Adipocyte (in vitro differentiated cells): ENCODE measurements around the gene APMAP.

Experiments used
- DNase-seq: peaks from one replicate; pipeline ENCODE4 v3.0.0-alpha.2; 2015; ENCODE audit warnings: low read depth
- H3K27me3 ChIP-seq: replicated peaks from 2 replicates; pipeline ENCODE4 v1.7.0; 2013; ENCODE audit warnings: mild to moderate bottlenecking, low read length, moderate library complexity; ENCODE audit not compliant: control insufficient read depth, insufficient read depth
- H3K36me3 ChIP-seq: 2 replicates; pipeline ENCODE4 v1.7.0; 2013; ENCODE audit warnings: low read length, mild to moderate bottlenecking, moderate library complexity; ENCODE audit not compliant: control insufficient read depth, insufficient read depth, severe bottlenecking
- H3K4me1 ChIP-seq: 2 replicates; pipeline ENCODE4 v1.7.0; 2013; ENCODE audit warnings: mild to moderate bottlenecking, low read length, moderate library complexity; ENCODE audit not compliant: control insufficient read depth, insufficient read depth
- H3K4me3 ChIP-seq: 2 replicates; pipeline ENCODE4 v1.7.0; 2013; ENCODE audit warnings: mild to moderate bottlenecking, low read length, moderate library complexity
- H3K9ac ChIP-seq: 2 replicates; pipeline ENCODE4 v1.7.0; 2013; ENCODE audit warnings: mild to moderate bottlenecking, low read length, moderate library complexity
- H3K9me3 ChIP-seq: 2 replicates; pipeline ENCODE4 v1.7.0; 2013; ENCODE audit warnings: mild to moderate bottlenecking, low read length, moderate library complexity; ENCODE audit not compliant: control insufficient read depth

The APMAP gene

GRCh38 chr20:25033265-25033923, 40.8 kb upstream of the APMAP start:
- H3K4me3 ChIP-seq, result no peak overlapping the region
- no peak for DNase-seq
- H3K9me3 ChIP-seq, result no peaks in the 10 kb centered on the region
- H3K9ac ChIP-seq, result peak overlapping the region; percentile 33
- H3K4me1 ChIP-seq, result peaks cover 32% of the 10 kb centered on the region
- no peaks in the 10 kb centered on the region for H3K27me3 ChIP-seq
- H3K36me3 ChIP-seq, result peaks cover under 1% of the 10 kb centered on the region

DNA sequence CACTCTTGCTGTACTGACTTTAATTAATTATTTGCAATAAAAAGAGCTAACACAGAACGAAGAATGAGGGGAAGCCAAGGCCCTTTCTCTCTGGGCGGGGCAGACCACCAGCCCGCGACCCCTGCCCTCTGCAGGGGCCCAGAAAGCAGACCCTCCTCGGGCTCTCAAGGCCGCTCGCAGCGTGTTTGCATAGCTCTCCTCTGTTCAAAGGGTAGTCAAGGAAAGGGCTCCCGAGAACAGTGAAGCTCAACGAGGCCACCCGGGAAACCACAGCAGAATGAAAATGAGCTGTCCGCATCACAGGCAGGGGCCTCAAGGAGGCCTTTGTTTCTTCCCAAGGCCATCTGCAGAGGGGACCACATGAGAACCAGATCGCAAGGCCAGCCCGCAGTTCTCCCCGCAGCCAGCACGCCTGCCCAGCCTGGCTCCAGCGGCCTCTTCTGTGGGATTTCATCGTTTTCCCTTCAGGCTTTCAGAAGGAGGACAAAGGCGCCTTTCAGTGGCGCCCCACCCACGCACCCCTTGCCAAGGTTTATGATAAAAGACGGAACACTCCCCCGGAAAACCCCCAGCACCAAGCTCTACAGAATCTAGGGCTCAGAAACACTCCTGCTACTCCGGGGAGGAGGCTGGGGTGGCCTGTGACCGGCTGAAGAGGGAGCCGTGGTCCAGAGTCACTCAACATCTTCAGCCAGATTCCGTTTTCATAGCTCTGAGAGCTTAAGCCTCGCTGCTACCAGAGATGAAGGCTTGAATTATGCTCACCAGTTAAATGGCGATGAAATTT, 40.1 kb upstream of the APMAP start:
- DNase-seq, result no peak
- H3K9me3 ChIP-seq, result no peaks in the 10 kb centered on the region
- H3K27me3 ChIP-seq, result no peaks in the 10 kb centered on the region
- peak overlapping the region; percentile 33 for H3K9ac ChIP-seq
- peaks cover 5% of the 10 kb centered on the region for H3K36me3 ChIP-seq
- H3K4me3 ChIP-seq, result no peak overlapping the region
- H3K4me1 ChIP-seq, result peaks cover 25% of the 10 kb centered on the region

GRCh38 chr20:25032065-25032477, 39.5 kb upstream of the APMAP start:
- DNase-seq, result no peak
- peaks cover 5% of the 10 kb centered on the region for H3K36me3 ChIP-seq

GRCh38 chr20:25031241-25031640, 38.7 kb upstream of the APMAP start:
- peaks cover 22% of the 10 kb centered on the region for H3K4me1 ChIP-seq
- no peak for DNase-seq
- H3K9me3 ChIP-seq, result no peaks in the 10 kb centered on the region
- peaks cover 5% of the 10 kb centered on the region for H3K36me3 ChIP-seq
- no peaks in the 10 kb centered on the region for H3K27me3 ChIP-seq
- H3K4me3 ChIP-seq, result no peak overlapping the region
- no peak overlapping the region for H3K9ac ChIP-seq

More at GRCh38 chr20:25032065-25032477, 39.5 kb upstream of the APMAP start:
- no peaks in the 10 kb centered on the region for H3K9me3 ChIP-seq
- no peaks in the 10 kb centered on the region for H3K27me3 ChIP-seq
- H3K4me1 ChIP-seq, result peaks cover 22% of the 10 kb centered on the region
- H3K9ac ChIP-seq, result no peak overlapping the region
- no peak overlapping the region for H3K4me3 ChIP-seq

GRCh38 chr20:25030649-25031207, 38.2 kb upstream of the APMAP start:
- Histone ChIP-seq H3K9ac (no peak overlapping the region), H3K36me3 (peaks cover 5% of the 10 kb centered on the region), H3K27me3 (no peaks in the 10 kb centered on the region), H3K9me3 (no peaks in the 10 kb centered on the region), H3K4me1 (peaks cover 17% of the 10 kb centered on the region), H3K4me3 (no peak overlapping the region)
- no peak for DNase-seq

GRCh38 chr20:25030007-25030648, 37.6 kb upstream of the APMAP start:
- H3K4me1 ChIP-seq, result peaks cover 16% of the 10 kb centered on the region
- H3K9ac ChIP-seq, result no peak overlapping the region
- peaks cover 5% of the 10 kb centered on the region for H3K36me3 ChIP-seq
- no peaks in the 10 kb centered on the region for H3K27me3 ChIP-seq
- H3K4me3 ChIP-seq, result no peak overlapping the region
- H3K9me3 ChIP-seq, result no peaks in the 10 kb centered on the region
- DNase-seq, result no peak

- no peaks in the 10 kb centered on the region for H3K9me3 ChIP-seq
- H3K4me1 ChIP-seq, result no peaks in the 10 kb centered on the region
- no peak overlapping the region for H3K9ac ChIP-seq
- no peaks in the 10 kb centered on the region for H3K27me3 ChIP-seq
- H3K36me3 ChIP-seq, result peaks cover 17% of the 10 kb centered on the region
- H3K4me3 ChIP-seq, result no peak overlapping the region
- no peak for DNase-seq
These were observed 33.5 kb upstream of the APMAP start for GRCh38 chr20:25025986-25026605.

DNA sequence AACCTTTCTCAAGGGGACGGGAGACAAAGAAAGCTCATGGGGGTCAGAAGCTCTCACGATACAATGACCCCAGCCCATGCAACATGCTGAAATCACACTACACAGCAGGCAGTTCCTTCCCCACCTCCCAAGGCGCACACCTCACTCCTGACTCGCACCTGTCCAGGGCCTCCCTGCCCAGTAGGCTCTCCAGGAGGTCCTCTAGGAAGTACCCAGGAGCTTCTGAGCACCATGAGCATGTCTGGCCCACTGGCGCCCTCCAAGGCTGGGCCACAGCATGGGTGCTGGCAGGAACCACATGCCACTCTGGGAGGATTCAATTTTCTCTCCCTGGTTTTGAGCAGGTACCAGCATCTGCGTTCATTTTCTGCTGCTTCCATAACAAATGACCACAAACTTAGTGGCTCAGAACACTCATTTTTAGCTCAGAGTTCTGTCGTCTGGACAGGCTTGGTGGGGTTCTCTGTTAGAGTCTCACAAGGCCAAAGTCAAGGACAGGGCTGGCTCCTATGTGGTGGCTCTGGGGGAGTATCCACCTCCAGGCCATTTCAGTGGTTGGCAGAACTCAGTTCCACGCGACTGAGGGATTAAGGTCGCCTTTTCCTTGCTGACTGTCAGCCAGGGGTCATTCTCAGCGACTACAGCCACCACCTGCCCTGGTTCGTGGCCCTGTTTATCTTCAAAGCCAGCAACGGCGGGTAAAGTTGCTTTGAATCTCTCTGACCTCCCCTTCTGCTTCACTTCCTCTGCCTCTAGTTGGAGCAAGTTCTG, 32.7 kb upstream of the APMAP start:
- no peaks in the 10 kb centered on the region for H3K9me3 ChIP-seq
- no peaks in the 10 kb centered on the region for H3K4me1 ChIP-seq
- no peak overlapping the region for H3K4me3 ChIP-seq
- no peaks in the 10 kb centered on the region for H3K27me3 ChIP-seq
- no peak overlapping the region for H3K9ac ChIP-seq
- H3K36me3 ChIP-seq, result peaks cover 24% of the 10 kb centered on the region
- no peak for DNase-seq

DNA sequence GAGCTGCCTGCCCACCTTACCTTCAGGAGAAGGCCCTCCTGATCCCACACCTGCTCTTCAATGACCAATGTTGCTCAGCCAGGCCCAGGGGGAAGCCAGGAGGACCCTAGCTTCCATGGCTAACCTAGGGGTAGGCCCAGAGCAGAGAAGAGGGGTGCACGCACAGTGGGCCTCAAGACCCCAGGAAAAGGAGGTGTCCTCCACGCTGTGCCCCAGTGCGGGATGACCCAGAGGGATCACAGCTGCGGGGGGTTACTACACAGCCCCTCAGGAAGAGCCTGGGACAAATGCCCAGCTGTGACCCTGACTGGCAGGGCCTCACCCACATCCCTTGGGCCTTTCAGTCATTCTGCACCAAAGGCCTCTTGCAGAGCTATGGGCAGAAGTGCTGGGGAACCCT, 31.6 kb upstream of the APMAP start:
- no peak for DNase-seq
- no peak overlapping the region for H3K4me3 ChIP-seq
- H3K4me1 ChIP-seq, result no peaks in the 10 kb centered on the region
- H3K9ac ChIP-seq, result no peak overlapping the region
- no peaks in the 10 kb centered on the region for H3K9me3 ChIP-seq
- H3K27me3 ChIP-seq, result no peaks in the 10 kb centered on the region
- peaks cover 31% of the 10 kb centered on the region for H3K36me3 ChIP-seq

GRCh38 chr20:25023356-25023755, 30.8 kb upstream of the APMAP start:
- peaks cover 30% of the 10 kb centered on the region for H3K36me3 ChIP-seq
- DNase-seq, result no peak
- H3K27me3 ChIP-seq, result no peaks in the 10 kb centered on the region
- no peaks in the 10 kb centered on the region for H3K9me3 ChIP-seq
- no peaks in the 10 kb centered on the region for H3K4me1 ChIP-seq
- no peak overlapping the region for H3K4me3 ChIP-seq
- H3K9ac ChIP-seq, result no peak overlapping the region
